Neural progenitor cell (in vitro differentiated cells): ENCODE measurements around the gene PLGRKT. TPM values are rescaled to one million over a fixed set of nuclear protein-coding genes. Genes with fewer than 3 reads are reported as not detected.

Experiments
- DNase-seq: peaks from one replicate; pipeline ENCODE4 v3.0.0-alpha.2; 2016; ENCODE audit warnings: low spot score
- H2AFZ ChIP-seq: fragments of 200-600 bp; sonication (generic); replicated peaks from 2 replicates; pipeline ENCODE4 v1.6.1; 2016; ENCODE audit warnings: antibody characterized with exemption
- H3F3A ChIP-seq: fragments of 200-600 bp; sonication (generic); 2 replicates; pipeline ENCODE4 v1.6.1; 2016; ENCODE audit warnings: antibody characterized with exemption, low read depth
- H3K27ac ChIP-seq: fragments of 200-600 bp; sonication (generic); 2 replicates; pipeline ENCODE4 v1.5.1; 2016; ENCODE audit warnings: mild to moderate bottlenecking
- H3K27me3 ChIP-seq: fragments of 200-600 bp; sonication (generic); 2 replicates; pipeline ENCODE4 v1.6.1; 2016; ENCODE audit warnings: mild to moderate bottlenecking, moderate library complexity
- H3K36me3 ChIP-seq: fragments of 200-600 bp; sonication (generic); 2 replicates; pipeline ENCODE4 v1.5.1; 2016
- H3K4me1 ChIP-seq: fragments of 200-600 bp; sonication (generic); 2 replicates; pipeline ENCODE4 v1.6.1; 2016; ENCODE audit warnings: mixed run types
- H3K4me2 ChIP-seq: fragments of 200-600 bp; sonication (generic); 2 replicates; pipeline ENCODE4 v1.6.1; 2016
- H3K4me3 ChIP-seq: fragments of 200-600 bp; sonication (generic); 2 replicates; pipeline ENCODE4 v1.5.1; 2016
- H3K79me2 ChIP-seq: fragments of 200-600 bp; sonication (generic); 2 replicates; pipeline ENCODE4 v1.6.1; 2016; ENCODE audit warnings: low read depth
- H3K9ac ChIP-seq: fragments of 200-600 bp; sonication (generic); 2 replicates; pipeline ENCODE4 v1.6.1; 2016
- H3K9me3 ChIP-seq: fragments of 200-600 bp; sonication (generic); 2 replicates; pipeline ENCODE4 v1.5.1; 2016; ENCODE audit warnings: low read depth
- H4K20me1 ChIP-seq: fragments of 200-600 bp; sonication (generic); 2 replicates; pipeline ENCODE4 v1.6.1; 2016; ENCODE audit warnings: low read depth
- H3K27ac Mint-ChIP-seq: 3 replicates; pipeline ENCODE4 v1.8.0; 2021; ENCODE audit warnings: mixed read lengths
- H3K27me3 Mint-ChIP-seq: 2 replicates; pipeline ENCODE4 v1.8.0; 2022; ENCODE audit warnings: low read depth, mild to moderate bottlenecking, inconsistent platforms, moderate library complexity, mixed read lengths; ENCODE audit not compliant: insufficient read depth
- H3K36me3 Mint-ChIP-seq: 3 replicates; pipeline ENCODE4 v1.8.0; 2021; ENCODE audit warnings: mixed read lengths
- H3K4me1 Mint-ChIP-seq: 3 replicates; pipeline ENCODE4 v1.8.0; 2021; ENCODE audit warnings: mixed read lengths
- H3K4me3 Mint-ChIP-seq: 3 replicates; pipeline ENCODE4 v1.8.0; 2021; ENCODE audit warnings: mild to moderate bottlenecking, moderate library complexity, mixed read lengths
- H3K9me3 Mint-ChIP-seq: 3 replicates; pipeline ENCODE4 v1.8.0; 2020; ENCODE audit warnings: mixed read lengths
- CTCF ChIP-seq: fragments of 200-600 bp; sonication (generic); IDR thresholded peaks from 2 replicates; pipeline ENCODE4 v1.5.1; 2017; ENCODE audit warnings: antibody characterized with exemption, mild to moderate bottlenecking
- EZH2 ChIP-seq: fragments of 200-600 bp; sonication (generic); IDR thresholded peaks from 2 replicates; pipeline ENCODE4 v1.6.1; 2017; ENCODE audit warnings: antibody characterized with exemption, mild to moderate bottlenecking, moderate library complexity
- EZH2phosphoT487 ChIP-seq: fragments of 200-600 bp; sonication (generic); IDR thresholded peaks from 2 replicates; pipeline ENCODE4 v1.6.1; 2017; ENCODE audit warnings: antibody characterized with exemption
- total RNA-seq: library from RNA; depleted of rRNA; stranded (reverse); fragments of >200 nt; gene quantifications from 2 replicates; pipeline ENCODE4 v1.2.3, GENCODE V29; 2015; ENCODE audit warnings: low replicate concordance

PLGRKT gene
- total RNA-seq, 1 donor from 2014 or later: 37.7 TPM

DNA sequence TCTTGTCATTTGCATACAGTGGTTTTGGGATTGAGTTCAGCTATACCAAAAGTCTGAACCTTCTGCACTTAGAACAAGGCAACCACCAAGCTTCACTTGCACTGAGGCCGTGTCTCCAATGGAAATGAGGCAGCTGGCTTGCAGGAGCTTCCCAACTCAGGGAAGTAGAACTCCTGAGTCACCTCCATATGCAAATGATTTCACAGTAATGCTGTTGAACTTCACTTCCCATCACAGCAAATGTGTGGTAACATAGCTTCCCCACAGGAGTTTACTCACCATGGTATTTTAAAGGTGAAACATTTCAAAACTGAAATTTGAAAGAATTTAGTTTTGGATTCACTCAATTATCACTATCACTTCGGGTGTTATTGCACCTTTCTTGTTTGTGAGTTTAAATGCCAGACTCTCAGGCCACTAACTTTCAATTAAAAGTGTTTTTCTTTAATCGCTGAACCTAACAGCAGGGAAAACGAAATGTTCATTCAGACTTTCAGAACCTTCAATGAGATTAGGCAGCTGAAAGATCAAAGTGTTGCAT lies 21.6 kb upstream of the PLGRKT start:
- no peak overlapping the region for H3K27ac Mint-ChIP-seq
- H3K9me3 Mint-ChIP-seq: no peaks in the 10 kb centered on the region
- Histone ChIP-seq H2AFZ (no peak overlapping the region), H3K9ac (no peak overlapping the region), H3K27ac (no peak overlapping the region), H4K20me1 (no peaks in the 10 kb centered on the region), H3K4me2 (no peak overlapping the region), H3K36me3 (no peaks in the 10 kb centered on the region), H3K4me1 (no peaks in the 10 kb centered on the region), H3K9me3 (no peaks in the 10 kb centered on the region), H3K27me3 (no peaks in the 10 kb centered on the region), H3K4me3 (no peak overlapping the region), H3K79me2 (no peaks in the 10 kb centered on the region), H3F3A (no peaks in the 10 kb centered on the region)
- TF ChIP-seq CTCF: no peak
- no peak for TF ChIP-seq EZH2
- no peak for TF ChIP-seq EZH2phosphoT487
- H3K27me3 Mint-ChIP-seq: peaks cover 3% of the 10 kb centered on the region
- DNase-seq: no peak
- no peak overlapping the region for H3K4me3 Mint-ChIP-seq
- H3K36me3 Mint-ChIP-seq: no peaks in the 10 kb centered on the region
- H3K4me1 Mint-ChIP-seq: peaks cover 15% of the 10 kb centered on the region

DNA sequence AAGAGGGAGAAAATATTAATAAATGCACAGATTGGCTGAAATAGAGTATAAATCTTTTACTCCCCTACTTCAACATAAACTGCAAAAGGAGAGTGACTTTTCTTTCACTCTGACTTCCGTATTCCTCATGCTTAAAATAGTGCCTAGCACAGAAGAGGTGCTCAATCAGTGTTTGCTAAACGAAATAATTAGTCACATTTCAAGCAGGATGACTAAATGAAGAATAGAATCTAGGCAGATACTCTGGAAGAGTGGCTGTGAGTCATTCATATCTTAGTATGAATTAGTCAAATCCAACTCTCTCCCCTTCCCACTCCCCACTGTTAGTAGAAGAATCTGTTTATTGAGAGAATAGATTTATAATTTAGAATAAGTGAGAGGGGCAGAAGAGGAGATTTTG lies 17.5 kb upstream of the PLGRKT start:
- H3F3A ChIP-seq: no peaks in the 10 kb centered on the region
- no peaks in the 10 kb centered on the region for H3K36me3 ChIP-seq
- H3K36me3 Mint-ChIP-seq: no peaks in the 10 kb centered on the region
- no peaks in the 10 kb centered on the region for H3K4me1 ChIP-seq
- no peak overlapping the region for H3K27ac ChIP-seq
- H3K4me1 Mint-ChIP-seq: peaks cover 15% of the 10 kb centered on the region
- no peak overlapping the region for H3K4me2 ChIP-seq
- peaks cover 3% of the 10 kb centered on the region for H3K27me3 Mint-ChIP-seq
- DNase-seq: no peak
- no peak overlapping the region for H3K27ac Mint-ChIP-seq
- no peak overlapping the region for H2AFZ ChIP-seq
- H4K20me1 ChIP-seq: no peaks in the 10 kb centered on the region
- no peak for TF ChIP-seq EZH2
- TF ChIP-seq EZH2phosphoT487: no peak
- no peak for TF ChIP-seq CTCF
- H3K27me3 ChIP-seq: peaks cover 1% of the 10 kb centered on the region
- H3K4me3 Mint-ChIP-seq: no peak overlapping the region
- no peak overlapping the region for H3K9ac ChIP-seq
- no peaks in the 10 kb centered on the region for H3K9me3 ChIP-seq
- no peaks in the 10 kb centered on the region for H3K79me2 ChIP-seq
- no peak overlapping the region for H3K4me3 ChIP-seq
- H3K9me3 Mint-ChIP-seq: no peaks in the 10 kb centered on the region

DNA sequence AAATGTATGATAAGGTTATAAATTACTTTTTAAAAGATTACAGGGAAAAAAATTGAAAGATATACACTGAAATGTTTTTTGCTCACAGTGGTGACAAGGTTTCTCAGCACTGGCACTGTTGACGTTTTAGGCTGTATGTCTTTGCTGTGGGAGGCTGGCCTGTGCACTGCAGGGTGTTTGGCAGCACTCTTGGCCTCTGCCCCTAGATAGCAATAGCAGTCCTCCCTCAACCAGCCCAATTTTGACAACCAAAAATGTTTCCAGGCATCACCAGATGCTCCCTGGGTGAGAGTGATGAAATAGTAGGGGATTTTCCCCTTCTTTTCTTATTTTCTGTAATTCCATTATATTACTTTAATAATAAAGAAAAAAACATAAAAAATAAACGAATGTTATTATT lies 15.9 kb upstream of the PLGRKT start:
- H3K9me3 ChIP-seq: no peaks in the 10 kb centered on the region
- H3K4me1 ChIP-seq: peaks cover 3% of the 10 kb centered on the region
- H4K20me1 ChIP-seq: no peaks in the 10 kb centered on the region
- no peak overlapping the region for H3K4me2 ChIP-seq
- H3K27me3 Mint-ChIP-seq: no peaks in the 10 kb centered on the region
- no peaks in the 10 kb centered on the region for H3K9me3 Mint-ChIP-seq
- H2AFZ ChIP-seq: no peak overlapping the region
- H3F3A ChIP-seq: no peaks in the 10 kb centered on the region
- H3K27me3 ChIP-seq: peaks cover 11% of the 10 kb centered on the region
- no peak overlapping the region for H3K9ac ChIP-seq
- no peak overlapping the region for H3K27ac Mint-ChIP-seq
- TF ChIP-seq EZH2 (no peak), EZH2phosphoT487 (no peak), CTCF (no peak)
- no peaks in the 10 kb centered on the region for H3K79me2 ChIP-seq
- DNase-seq: no peak
- peaks cover 7% of the 10 kb centered on the region for H3K4me1 Mint-ChIP-seq
- H3K36me3 ChIP-seq: no peaks in the 10 kb centered on the region
- no peaks in the 10 kb centered on the region for H3K36me3 Mint-ChIP-seq
- H3K4me3 Mint-ChIP-seq: no peak overlapping the region
- no peak overlapping the region for H3K4me3 ChIP-seq
- H3K27ac ChIP-seq: no peak overlapping the region
